Measurements from ENCODE around the gene FHL1.
A peak's percentile ranks its signal among the peaks of the same experiment; 100 is the strongest.

Gene FHL1

DNA sequence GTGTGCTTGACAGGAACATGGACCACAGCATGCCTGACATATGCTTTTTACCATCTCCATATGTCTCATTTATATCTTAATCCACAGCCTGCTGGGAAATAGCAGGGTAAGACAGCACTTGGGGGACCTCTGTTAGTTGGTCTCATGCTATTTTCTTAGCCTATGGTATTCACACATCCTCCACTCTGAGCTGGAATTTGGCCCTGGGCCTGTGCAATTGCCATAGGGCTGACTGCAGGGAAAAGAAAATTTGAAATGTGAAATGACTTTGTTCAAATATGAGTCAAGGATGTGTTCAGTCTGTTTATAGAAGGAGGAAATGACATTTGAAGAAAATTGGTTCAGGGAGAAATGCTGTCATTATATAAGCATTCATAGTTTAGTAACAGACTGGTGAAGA lies 113.4 kb downstream of the FHL1 start:
- H3K4me3 ChIP-seq (ENCODE audit: control insufficient read depth, low read depth, low read length), result no peak overlapping the region
- TF ChIP-seq CTCF (IDR thresholded peaks at IDR 0.05; ENCODE audit: control insufficient read depth, insufficient read depth, low read depth, low read length, missing control alignments), result no peak
- DNase-seq (ENCODE audit: low read depth), result peak; percentile 25

All from AG09309 (cell line).